NCI-H1930 (cell line): ENCODE results near the gene HCLS1.
"Not testable (repeated sequence)": the region's sequence is repeated elsewhere in the genome, so short reads cannot be mapped to it uniquely, and the experiment has no call there.

Experiments
- DNase-seq, 2 experiments: peaks; one replicate each; lab custom pipeline; 2025; lab: John Stamatoyannopoulos, UW

The HCLS1 gene

DNA sequence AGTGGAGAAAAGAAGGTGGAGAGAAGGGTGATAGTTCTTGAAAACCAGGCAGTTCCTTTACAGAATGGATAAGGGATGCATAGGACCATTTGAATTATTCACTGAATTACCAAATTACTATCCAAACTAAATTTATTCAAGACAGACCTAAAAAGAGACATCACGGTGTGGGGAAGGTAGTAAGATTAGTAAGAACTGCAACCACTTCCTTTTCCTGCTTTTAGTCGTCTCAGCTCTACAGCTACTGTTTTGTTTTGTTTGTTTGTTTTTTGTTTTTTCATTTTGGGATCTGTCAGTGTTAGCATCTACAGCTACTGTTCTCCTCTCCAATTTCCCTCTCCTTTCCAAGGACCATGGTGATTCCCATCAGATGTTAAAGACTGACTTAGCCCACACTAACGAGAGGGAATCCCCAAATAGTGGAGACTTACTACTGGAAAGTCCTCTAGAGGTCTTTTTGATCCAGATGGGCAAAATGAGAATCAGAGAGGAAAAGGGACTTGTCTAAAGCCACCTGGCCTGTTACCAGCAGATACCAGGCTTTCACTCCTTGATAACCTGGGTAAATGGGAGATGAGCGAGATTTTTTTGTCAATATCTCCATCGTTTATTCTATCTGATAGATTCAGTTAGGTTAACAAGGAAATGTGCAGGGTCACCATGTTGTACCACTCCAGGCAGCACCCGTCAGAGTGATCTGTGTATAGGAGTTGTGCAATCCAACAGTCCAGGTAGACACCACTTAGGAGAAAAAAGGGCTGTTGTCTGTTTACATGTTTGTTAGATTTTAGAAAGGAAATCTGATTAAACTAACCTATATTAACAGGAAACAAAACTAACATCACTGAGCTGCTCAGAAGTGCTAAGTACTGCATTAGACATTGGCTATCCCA is 6.0 kb downstream of the HCLS1 start:
- no peak for DNase-seq

DNA sequence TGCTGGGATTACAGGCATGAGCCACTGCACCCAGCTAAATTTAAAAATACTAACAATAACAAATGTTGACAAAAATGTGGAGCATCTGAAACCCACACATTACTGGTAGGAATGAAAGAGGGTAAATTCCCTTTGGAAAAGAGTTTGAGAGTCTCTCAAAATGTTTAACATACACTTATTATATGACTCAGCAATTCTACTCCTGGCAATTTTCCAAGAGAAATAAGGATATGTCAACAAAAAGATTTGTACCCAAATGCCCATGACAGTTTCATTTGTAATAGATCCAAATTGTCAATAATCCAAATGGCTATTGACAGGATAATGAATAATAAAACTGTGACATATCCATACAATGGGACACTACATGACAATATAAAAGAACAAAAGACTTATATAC is 9.0 kb downstream of the HCLS1 start:
- DNase-seq: peak in 1 of 2 experiments; percentile 56

DNA sequence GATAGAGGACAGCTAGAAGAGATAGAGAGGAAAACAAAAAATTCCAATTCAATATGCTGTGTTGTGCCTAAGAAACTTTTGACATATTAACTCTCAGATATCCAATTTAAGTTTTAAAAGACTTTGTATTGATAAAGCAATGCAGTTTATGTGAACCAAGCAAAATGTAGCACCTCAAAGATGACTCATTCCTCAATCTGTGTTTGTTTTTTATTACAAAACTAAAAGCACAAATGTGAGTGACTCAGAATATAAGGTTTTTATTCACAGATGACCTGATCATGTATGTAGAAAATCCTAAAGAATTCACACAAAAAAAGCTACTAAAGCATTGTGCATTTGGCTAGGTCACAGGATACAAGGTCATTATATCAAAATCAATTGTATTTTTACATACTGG is 11.1 kb downstream of the HCLS1 start:
- no peak for DNase-seq

DNA sequence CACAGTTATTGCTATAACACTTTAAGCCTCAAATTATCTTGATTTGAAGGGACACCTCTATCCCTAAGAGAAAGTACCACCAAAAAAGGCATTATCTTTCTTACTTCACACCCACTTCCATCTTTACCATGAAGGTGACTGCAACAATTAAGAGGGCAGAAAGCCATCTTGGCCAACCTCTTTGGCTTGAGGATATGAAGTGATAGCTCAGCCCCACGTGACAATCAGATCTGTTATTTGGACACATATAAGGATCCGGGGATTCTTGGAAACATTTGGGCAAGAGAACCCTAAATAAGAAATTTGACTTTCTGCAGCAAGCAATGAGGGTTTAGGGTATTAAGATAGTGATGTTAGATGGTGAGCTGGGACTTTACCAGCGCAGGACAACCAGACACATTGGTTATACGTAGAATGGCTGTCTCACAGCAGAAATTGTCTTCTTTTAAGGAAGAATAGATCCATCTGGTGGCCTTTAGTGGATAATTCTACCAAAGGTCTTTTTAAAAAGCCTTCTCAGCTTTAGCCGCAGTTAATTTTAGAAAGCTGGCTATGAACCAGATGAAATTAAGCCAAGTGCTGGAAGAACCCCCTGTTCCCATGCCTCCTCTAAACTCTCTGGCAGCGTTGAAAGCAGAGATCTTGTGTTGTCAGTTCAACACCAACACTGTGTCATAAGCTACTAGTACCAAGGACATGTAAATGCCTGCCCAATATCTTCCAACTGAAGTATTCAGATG is 12.3 kb downstream of the HCLS1 start:
- DNase-seq: no peak

DNA sequence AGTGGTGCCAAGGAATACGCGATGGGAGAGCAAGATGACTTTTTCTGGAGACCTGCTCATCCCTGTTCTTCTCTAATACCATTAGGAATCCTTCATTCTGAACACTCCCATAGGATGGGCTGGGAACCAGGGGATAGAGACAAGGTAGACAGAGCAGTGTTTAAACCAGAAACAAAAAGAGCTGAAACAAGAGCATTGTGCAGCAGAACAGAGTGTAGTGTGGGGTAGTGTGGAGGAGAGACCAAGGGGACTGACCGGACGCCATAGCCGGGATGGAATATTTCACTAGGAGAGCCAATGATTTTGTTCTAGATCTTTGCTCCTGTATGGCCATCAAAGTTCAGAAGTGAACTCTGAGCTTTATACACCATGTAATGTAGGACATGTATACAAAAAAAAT is 15.6 kb downstream of the HCLS1 start:
- DNase-seq: no peak

GRCh38 chr3:121642601-121643314 is 17.9 kb downstream of the HCLS1 start:
- DNase-seq: no peak

DNA sequence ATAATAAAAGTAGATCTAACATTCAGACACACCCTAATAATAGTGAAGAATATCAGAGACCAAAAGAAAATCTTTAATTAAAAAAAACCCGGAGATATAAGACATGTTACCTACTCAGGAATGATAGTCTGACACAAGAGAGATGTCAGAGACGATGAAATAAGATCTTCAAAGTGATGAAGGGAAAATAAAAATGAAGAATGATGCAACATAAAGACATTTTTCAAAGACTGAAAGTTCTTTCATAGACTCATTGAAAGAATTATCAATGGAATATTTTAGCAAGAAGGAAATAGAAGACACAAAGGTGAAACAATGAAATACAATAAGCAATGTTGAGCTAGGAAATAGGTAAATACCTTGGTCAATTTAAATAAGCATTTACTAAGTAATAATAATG is 19.6 kb downstream of the HCLS1 start:
- no peak for DNase-seq

GRCh38 chr3:121637922-121638321 is 22.8 kb downstream of the HCLS1 start:
- no peak for DNase-seq

DNA sequence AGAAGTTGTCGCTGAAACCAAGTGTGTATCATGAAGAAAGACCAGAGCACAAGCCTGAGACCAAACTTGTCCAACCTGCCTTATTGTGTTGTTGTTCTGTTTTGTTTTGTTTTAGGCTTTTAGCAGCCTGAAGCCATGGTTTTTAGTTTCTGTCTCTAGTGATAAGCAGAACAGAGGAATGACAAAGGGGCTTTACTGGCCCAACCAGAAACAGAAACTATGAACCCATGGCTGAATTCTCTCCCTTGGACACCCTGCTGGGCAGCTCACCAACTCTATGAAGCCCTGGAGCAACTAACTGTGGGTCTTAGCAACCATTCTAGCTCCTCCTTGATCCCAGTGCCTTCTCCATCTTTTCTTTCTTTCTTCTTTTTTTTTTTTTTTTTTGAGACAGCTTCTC is 30.3 kb downstream of the HCLS1 start:
- DNase-seq: no peak

GRCh38 chr3:121629601-121630000 is 31.1 kb downstream of the HCLS1 start:
- DNase-seq: no peak

- no peak for DNase-seq
Observed at GRCh38 chr3:121627622-121628021, 33.1 kb downstream of the HCLS1 start.

DNA sequence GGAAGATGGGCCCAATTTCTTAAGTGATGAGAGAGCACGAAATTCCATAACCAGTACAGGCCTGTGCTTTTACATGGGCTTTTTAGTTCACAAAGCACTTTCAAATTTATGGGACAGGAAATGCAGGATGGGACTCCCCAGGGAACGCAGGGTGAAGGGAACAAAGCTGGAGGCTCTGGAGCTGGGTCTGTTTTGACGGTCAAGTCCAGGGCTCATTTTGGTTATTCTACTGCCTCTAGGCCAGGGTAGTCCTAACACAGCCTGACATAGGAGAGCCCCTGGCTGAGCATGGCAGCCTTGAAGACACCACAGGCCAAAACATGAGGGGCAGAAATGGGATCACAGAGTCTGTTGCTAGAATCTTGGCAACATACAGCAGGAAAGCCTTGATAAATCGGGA is 33.5 kb downstream of the HCLS1 start:
- no peak for DNase-seq

GRCh38 chr3:121626495-121626894 is 34.2 kb downstream of the HCLS1 start:
- no peak for DNase-seq

GRCh38 chr3:121624147-121624899 is 36.4 kb downstream of the HCLS1 start:
- no peak for DNase-seq

- no peak for DNase-seq
Observed at GRCh38 chr3:121621491-121621890, 39.2 kb downstream of the HCLS1 start.

GRCh38 chr3:121619691-121620090 is 41.0 kb downstream of the HCLS1 start:
- DNase-seq: no peak

- no peak for DNase-seq
Observed at GRCh38 chr3:121606106-121606505, 54.6 kb downstream of the HCLS1 start.

GRCh38 chr3:121604759-121605158 is 55.9 kb downstream of the HCLS1 start:
- DNase-seq: no peak

DNA sequence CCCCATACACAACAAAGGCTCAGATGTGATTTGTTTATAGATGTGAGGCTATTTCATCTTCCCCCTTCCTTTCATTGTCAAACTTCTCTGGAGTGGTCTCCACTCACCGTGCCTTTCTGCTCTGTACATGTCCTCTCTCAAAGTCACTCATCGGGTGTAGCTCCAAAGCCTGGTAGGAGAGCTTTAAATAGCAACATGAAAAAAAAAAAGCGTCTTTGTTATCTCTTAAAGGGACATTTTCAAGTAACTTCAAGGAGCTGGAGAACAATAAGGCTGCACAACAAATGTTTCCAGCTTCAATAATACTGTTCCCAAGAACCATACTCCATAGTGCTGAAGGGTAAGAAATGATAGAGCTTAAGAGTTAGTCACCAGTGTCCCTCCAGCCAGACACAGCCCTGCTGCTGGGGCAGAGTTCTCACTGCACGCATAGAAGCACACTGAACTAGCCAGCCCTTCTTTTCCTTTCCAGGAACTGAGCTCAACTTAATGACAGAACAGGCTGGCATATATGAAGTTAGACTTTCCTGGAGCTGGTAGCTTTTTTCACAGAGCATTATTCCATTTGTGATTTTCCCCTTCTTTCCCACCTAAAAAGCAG is 59.4 kb downstream of the HCLS1 start:
- DNase-seq: no peak

DNA sequence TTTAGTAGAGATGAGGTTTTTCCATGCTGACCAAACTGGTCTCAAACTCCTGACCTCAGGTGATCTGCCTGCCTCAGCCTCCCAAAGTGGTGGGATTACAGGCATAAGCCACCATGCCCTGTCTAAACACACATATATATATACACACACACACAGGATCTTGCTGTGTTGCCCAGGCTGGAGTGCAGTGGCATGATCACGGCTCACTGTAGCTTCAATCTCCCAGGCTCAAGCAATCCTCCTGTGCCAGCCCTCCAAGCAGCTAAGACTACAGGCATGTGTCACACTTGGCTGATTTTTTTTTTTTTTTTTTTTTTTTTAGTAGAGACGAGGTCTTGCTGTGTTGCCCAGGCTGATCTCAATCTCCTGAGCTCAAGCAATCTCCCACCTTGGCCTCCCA is 60.8 kb downstream of the HCLS1 start:
- DNase-seq: not testable (repeated sequence)

DNA sequence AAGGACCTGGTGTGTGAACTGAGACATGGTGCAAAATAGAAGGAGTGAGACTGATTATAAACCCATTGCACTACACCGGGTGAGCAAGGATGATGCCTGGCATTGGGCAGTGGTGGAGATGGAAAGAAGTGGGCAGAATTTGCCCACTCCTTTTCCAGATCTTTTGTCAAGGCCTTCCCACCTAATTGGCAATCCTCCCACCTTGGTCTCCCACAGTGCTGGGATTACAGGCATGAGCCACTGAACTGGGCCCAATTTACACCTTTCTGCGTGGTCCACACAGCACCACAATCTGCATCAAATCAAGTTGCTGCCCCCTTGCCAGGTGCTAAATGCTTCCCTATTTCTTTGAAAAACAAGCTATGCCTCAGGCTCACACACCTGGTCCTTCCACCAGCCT is 62.1 kb downstream of the HCLS1 start:
- no peak for DNase-seq
